HepG2 (cell line): ENCODE measurements around the gene LRRC4C. TPM values are rescaled to one million over a fixed set of nuclear protein-coding genes. Genes with fewer than 3 reads are reported as not detected.

ENCODE experiments used
- ATAC-seq: fragments of 200-7000 bp; cut with Tn5 transposase; 3 replicates; pipeline ENCODE4 v1.9.1; 2020; ENCODE audit warnings: mild to moderate bottlenecking, moderate library complexity
- BruUV-seq: library from RNA; stranded (reverse); fragments of 400-500 nt; replicated peaks from 2 replicates; lab custom pipeline; 2021; lab: Mats Ljungman, UMichigan
- CTCF ChIA-PET: fragments of 300-600 bp; formaldehyde crosslinking; extraction: SDS; loops from one replicate; lab custom pipeline; 2021; ENCODE audit warnings: low total read pairs, inconsistent platforms, low intra/inter-chr PET ratio; lab: Yijun Ruan, JAX
- POLR2A ChIA-PET: fragments of 350-600 bp; sonication (Branson Sonifier 250); formaldehyde crosslinking; loops from one replicate; lab custom pipeline; 2020; ENCODE audit warnings: antibody characterized with exemption, inconsistent platforms; lab: Yijun Ruan, JAX
- DNase-seq: peaks from one replicate; pipeline ENCODE4 v3.0.0-alpha.2; 2015; ENCODE audit warnings: low spot score
- FAIRE-seq: peaks from 3 replicates; lab custom pipeline; 2011; peaks lifted over from hg19 to GRCh38; lab: Jason Lieb, UNC
- H2AFZ ChIP-seq: one replicate; pipeline ENCODE4 v1.6.1; 2011; ENCODE audit warnings: low read length, inconsistent platforms
- H3K27ac ChIP-seq: fragments of 300-600 bp; 3 replicates; pipeline ENCODE4 v1.8.0; 2011; ENCODE audit warnings: mixed run types, mild to moderate bottlenecking, mixed read lengths, low read length, inconsistent platforms; ENCODE audit not compliant: insufficient read depth; ENCODE audit errors: extremely low read length
- H3K27me3 ChIP-seq, 2 experiments: fragments of 200-600 bp in 1 of 2; 2 replicates in 1 of 2; 3 replicates in 1 of 2; pipeline versions ENCODE4 v1.6.0 to v1.8.0; 2011; ENCODE audit warnings: low read length in 2 of 2, mild to moderate bottlenecking in 2 of 2, moderate library complexity in 2 of 2, inconsistent platforms in 1 of 2; ENCODE audit not compliant: insufficient read depth in 2 of 2, control insufficient read depth in 1 of 2
- H3K36me3 ChIP-seq, 2 experiments: fragments of 200-600 bp in 1 of 2; replicated peaks in 1 of 2; 2 replicates in 1 of 2; 3 replicates in 1 of 2; pipeline versions ENCODE4 v1.5.1 to v1.8.0; 2011; ENCODE audit warnings: low read length in 2 of 2, inconsistent platforms in 1 of 2; ENCODE audit not compliant: insufficient read depth in 2 of 2, control insufficient read depth in 1 of 2
- H3K4me1 ChIP-seq: 2 replicates; pipeline ENCODE4 v1.5.1; 2012; ENCODE audit warnings: low read length, inconsistent platforms; ENCODE audit not compliant: insufficient read depth
- H3K4me2 ChIP-seq: 2 replicates; pipeline ENCODE4 v1.6.0; 2011; ENCODE audit warnings: low read depth, low read length, inconsistent platforms
- H3K4me3 ChIP-seq, 3 experiments: fragments of 200-600 bp in 1 of 3; sonication (generic), shearing (Covaris generic) in 1 of 3; replicated peaks in 1 of 3; 2 replicates each; pipeline ENCODE4 v1.5.1; 2011 to 2016; ENCODE audit warnings: low read length in 3 of 3, inconsistent platforms in 2 of 3, low read depth in 2 of 3, mild to moderate bottlenecking in 2 of 3, control low read depth in 1 of 3, mixed read lengths in 1 of 3; ENCODE audit not compliant: insufficient read depth in 1 of 3
- H3K79me2 ChIP-seq: one replicate; pipeline ENCODE4 v1.6.1; 2011; ENCODE audit warnings: low read length, inconsistent platforms; ENCODE audit not compliant: insufficient read depth
- H3K9ac ChIP-seq: 2 replicates; pipeline ENCODE4 v1.6.0; 2011; ENCODE audit warnings: mild to moderate bottlenecking, low read depth, low read length, inconsistent platforms; ENCODE audit not compliant: insufficient read depth
- H3K9me3 ChIP-seq: 2 replicates; pipeline ENCODE4 v1.5.1; 2012; ENCODE audit warnings: mild to moderate bottlenecking, low read length
- H4K20me1 ChIP-seq: 2 replicates; pipeline ENCODE4 v1.6.0; 2011; ENCODE audit warnings: inconsistent platforms, mild to moderate bottlenecking, low read length, moderate library complexity; ENCODE audit not compliant: insufficient read depth
- BHLHE40 ChIP-seq: IDR thresholded peaks from 2 replicates; pipeline ENCODE4 v1.6.1; 2011; ENCODE audit warnings: low read length, improper control_type of control experiment
- FOXM1 ChIP-seq: sonication (generic); formaldehyde crosslinking; IDR thresholded peaks from 2 replicates; pipeline ENCODE4 v1.5.0; 2020; ENCODE audit warnings: missing genetic modification reagents
- PPARG ChIP-seq: conservative IDR thresholded peaks from 2 replicates; pipeline ENCODE4 v1.6.1; 2016; ENCODE audit warnings: missing biosample characterization, missing genetic modification reagents
- SYNCRIP ChIP-seq: fragments of 200-400 bp; formaldehyde crosslinking; IDR thresholded peaks from 2 replicates; pipeline ENCODE4 v1.6.1; 2018; ENCODE audit warnings: mild to moderate bottlenecking, low read depth, low read length; ENCODE audit not compliant: insufficient read depth
- TARDBP ChIP-seq: sonication (generic); formaldehyde crosslinking; IDR thresholded peaks from 2 replicates; pipeline ENCODE4 v1.8.0; 2022; ENCODE audit warnings: mild to moderate bottlenecking, missing genetic modification reagents
- ZMYM2 ChIP-seq: sonication (generic); formaldehyde crosslinking; IDR thresholded peaks from 2 replicates; pipeline ENCODE4 v1.8.0; 2022; ENCODE audit warnings: mild to moderate bottlenecking, missing genetic modification reagents
- ZNF143 ChIP-seq: sonication (generic); formaldehyde crosslinking; IDR thresholded peaks from 2 replicates; pipeline ENCODE4 v1.4.0; 2020; ENCODE audit warnings: missing genetic modification reagents
- ZNF430 ChIP-seq: sonication (generic); formaldehyde crosslinking; IDR thresholded peaks from 2 replicates; pipeline ENCODE4 v1.9.0; 2021; ENCODE audit warnings: mild to moderate bottlenecking, missing genetic modification reagents
- ZNF605 ChIP-seq: sonication (generic); formaldehyde crosslinking; IDR thresholded peaks from 2 replicates; pipeline ENCODE4 v1.8.0; 2022; ENCODE audit warnings: mild to moderate bottlenecking, missing genetic modification reagents
- ZNF607 ChIP-seq: sonication (generic); formaldehyde crosslinking; IDR thresholded peaks from 2 replicates; pipeline ENCODE4 v1.5.1; 2020; ENCODE audit warnings: missing genetic modification reagents, mild to moderate bottlenecking, borderline replicate concordance
- WGBS: methylation state at CpG from one replicate; pipeline ENCODE4 v1.1.6; 2017; ENCODE audit warnings: low lambda C conversion rate; 5-methylcytosine and 5-hydroxymethylcytosine counted together
- in situ Hi-C: cut with HindIII; loops from 2 replicates; pipeline ENCODE4 v1.10.0; 2017; ENCODE audit warnings: low pct_unique_long_range_greater_than_20kb; ENCODE audit not compliant: extremely low pct_ligation_motif_present
- intact Hi-C: fragments of 100-400 bp; cut with micrococcal nuclease; formaldehyde crosslinking; loops from one replicate; pipeline ENCODE4 v1.10.0; 2022; ENCODE audit not compliant: unreplicated experiment
- polyA plus RNA-seq, 8 experiments: library from polyadenylated mRNA; depleted of rRNA in 3 of 8; stranded (reverse) in 7 of 8; unstranded in 1 of 8; fragments of >200 nt; fragmentation: Illumina TruSeq in 4 of 8; extraction: Trizol in 4 of 8; gene quantifications; 2 replicates each; pipeline versions ENCODE4 v1.2.1 to v1.2.3, GENCODE V29; 2011 to 2016; ENCODE audit warnings: low read depth in 4 of 8, missing spikeins in 1 of 8, mixed read lengths in 1 of 8; ENCODE audit not compliant: insufficient read depth in 1 of 8
- total RNA-seq, 5 experiments: library from RNA; depleted of rRNA; stranded (reverse); fragments of >200 nt; fragmentation: Illumina TruSeq; extraction: Trizol; gene quantifications; 2 replicates each; pipeline ENCODE4 v1.2.3, GENCODE V29; 2016; ENCODE audit warnings: low read depth in 1 of 5
- TF ChIP-seq, protein P1 (sequence below): IDR thresholded peaks from 2 replicates; pipeline ENCODE4 v1.6.1; 2016; ENCODE audit warnings: missing compliant biosample characterization, missing genetic modification reagents, borderline replicate concordance
- TF ChIP-seq, protein P2 (sequence below): fragments of 450-650 bp; IDR thresholded peaks from 2 replicates; pipeline ENCODE4 v1.6.1; 2016
- TF ChIP-seq, protein P3 (sequence below): sonication (generic); formaldehyde crosslinking; IDR thresholded peaks from 2 replicates; pipeline ENCODE4 v1.4.0; 2020; ENCODE audit warnings: missing genetic modification reagents, mild to moderate bottlenecking, borderline replicate concordance
- TF ChIP-seq, protein P4 (sequence below): sonication (generic); formaldehyde crosslinking; IDR thresholded peaks from 2 replicates; pipeline ENCODE4 v1.5.1; 2020; ENCODE audit warnings: missing genetic modification reagents, mild to moderate bottlenecking, borderline replicate concordance

Gene LRRC4C
- total and polyA plus RNA-seq, 2 of the 13 experiments (the other 11 are each of a cell fraction or from before 2014, with no cell fraction given), result not detected

DNA sequence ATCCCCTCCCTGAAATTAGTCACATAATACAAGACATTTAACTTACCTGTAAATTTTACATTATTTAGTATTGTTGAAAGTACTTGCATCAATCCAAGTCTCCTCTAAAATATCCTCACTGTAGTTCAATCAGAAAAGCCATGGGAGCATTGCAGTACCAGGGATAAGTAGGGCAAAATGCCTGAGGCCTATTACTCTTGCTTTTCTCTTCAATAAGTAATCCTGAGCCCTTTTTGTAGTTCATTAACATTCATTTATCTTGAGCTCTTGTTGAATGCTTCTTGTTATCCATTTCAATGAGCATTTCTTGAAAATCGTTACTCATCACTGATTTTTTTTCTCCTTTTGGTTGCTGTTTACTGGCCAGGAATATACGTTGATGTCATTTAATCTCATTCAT lies 414.7 kb downstream of the LRRC4C start (continued):
- TF ChIP-seq, protein P1, sequence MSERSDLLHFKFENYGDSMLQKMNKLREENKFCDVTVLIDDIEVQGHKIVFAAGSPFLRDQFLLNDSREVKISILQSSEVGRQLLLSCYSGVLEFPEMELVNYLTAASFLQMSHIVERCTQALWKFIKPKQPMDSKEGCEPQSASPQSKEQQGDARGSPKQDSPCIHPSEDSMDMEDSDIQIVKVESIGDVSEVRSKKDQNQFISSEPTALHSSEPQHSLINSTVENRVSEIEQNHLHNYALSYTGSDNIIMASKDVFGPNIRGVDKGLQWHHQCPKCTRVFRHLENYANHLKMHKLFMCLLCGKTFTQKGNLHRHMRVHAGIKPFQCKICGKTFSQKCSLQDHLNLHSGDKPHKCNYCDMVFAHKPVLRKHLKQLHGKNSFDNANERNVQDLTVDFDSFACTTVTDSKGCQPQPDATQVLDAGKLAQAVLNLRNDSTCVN (CRISPR knock-in tag), result no peak

DNA sequence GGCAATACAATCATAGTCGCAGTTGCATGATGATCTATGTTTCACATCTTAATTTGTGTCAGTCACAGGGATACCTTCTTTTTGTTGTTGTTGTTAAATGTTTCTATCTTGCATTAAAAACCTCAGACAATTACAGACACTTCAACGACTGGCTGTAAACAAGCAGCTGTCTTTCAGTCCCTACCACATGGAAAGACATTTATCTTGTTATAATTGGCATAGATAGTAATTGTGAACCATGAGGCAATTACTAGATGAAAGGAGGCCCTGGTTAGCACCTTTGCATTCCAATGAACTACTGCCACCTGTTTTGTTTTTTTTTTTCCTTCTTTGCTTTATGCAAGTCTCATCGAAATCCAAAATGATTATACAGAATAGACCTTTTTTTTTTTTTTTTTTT lies 416.8 kb downstream of the LRRC4C start:
- no TSS peak for BruUV-seq
- ChIA-PET POLR2A (no interaction called here), CTCF (no interaction called here)
- Histone ChIP-seq H2AFZ (no peak overlapping the region), H3K4me1 (no peaks in the 10 kb centered on the region), H3K79me2 (no peaks in the 10 kb centered on the region), H3K4me3 (no peak overlapping the region), H3K27me3 (no peaks in the 10 kb centered on the region), H3K27ac (no peak overlapping the region), H4K20me1 (no peaks in the 10 kb centered on the region), H3K9ac (no peak overlapping the region), H3K9me3 (peaks cover 62% of the 10 kb centered on the region), H3K4me2 (no peak overlapping the region), H3K36me3 (no peaks in the 10 kb centered on the region)
- intact Hi-C loops (no loop called here), in situ Hi-C loops (no loop called here)
- ATAC-seq, result no peak
- WGBS, result 0% methylated on average over 3 of the region's 3 CpGs
- no peak for FAIRE-seq
- no peak for DNase-seq
- TF ChIP-seq SYNCRIP (no peak), ZNF607 (no peak), TARDBP (CRISPR knock-in tag) (no peak), FOXM1 (CRISPR knock-in tag) (no peak), ZNF605 (no peak), BHLHE40 (no peak), ZNF143 (CRISPR knock-in tag) (no peak), ZMYM2 (CRISPR knock-in tag) (no peak), ZNF430 (CRISPR knock-in tag) (no peak), PPARG (CRISPR knock-in tag) (no peak)
- TF ChIP-seq, protein P2, sequence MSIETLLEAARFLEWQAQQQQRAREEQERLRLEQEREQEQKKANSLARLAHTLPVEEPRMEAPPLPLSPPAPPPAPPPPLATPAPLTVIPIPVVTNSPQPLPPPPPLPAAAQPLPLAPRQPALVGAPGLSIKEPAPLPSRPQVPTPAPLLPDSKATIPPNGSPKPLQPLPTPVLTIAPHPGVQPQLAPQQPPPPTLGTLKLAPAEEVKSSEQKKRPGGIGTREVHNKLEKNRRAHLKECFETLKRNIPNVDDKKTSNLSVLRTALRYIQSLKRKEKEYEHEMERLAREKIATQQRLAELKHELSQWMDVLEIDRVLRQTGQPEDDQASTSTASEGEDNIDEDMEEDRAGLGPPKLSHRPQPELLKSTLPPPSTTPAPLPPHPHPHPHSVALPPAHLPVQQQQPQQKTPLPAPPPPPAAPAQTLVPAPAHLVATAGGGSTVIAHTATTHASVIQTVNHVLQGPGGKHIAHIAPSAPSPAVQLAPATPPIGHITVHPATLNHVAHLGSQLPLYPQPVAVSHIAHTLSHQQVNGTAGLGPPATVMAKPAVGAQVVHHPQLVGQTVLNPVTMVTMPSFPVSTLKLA, result no peak
- TF ChIP-seq, protein P3, sequence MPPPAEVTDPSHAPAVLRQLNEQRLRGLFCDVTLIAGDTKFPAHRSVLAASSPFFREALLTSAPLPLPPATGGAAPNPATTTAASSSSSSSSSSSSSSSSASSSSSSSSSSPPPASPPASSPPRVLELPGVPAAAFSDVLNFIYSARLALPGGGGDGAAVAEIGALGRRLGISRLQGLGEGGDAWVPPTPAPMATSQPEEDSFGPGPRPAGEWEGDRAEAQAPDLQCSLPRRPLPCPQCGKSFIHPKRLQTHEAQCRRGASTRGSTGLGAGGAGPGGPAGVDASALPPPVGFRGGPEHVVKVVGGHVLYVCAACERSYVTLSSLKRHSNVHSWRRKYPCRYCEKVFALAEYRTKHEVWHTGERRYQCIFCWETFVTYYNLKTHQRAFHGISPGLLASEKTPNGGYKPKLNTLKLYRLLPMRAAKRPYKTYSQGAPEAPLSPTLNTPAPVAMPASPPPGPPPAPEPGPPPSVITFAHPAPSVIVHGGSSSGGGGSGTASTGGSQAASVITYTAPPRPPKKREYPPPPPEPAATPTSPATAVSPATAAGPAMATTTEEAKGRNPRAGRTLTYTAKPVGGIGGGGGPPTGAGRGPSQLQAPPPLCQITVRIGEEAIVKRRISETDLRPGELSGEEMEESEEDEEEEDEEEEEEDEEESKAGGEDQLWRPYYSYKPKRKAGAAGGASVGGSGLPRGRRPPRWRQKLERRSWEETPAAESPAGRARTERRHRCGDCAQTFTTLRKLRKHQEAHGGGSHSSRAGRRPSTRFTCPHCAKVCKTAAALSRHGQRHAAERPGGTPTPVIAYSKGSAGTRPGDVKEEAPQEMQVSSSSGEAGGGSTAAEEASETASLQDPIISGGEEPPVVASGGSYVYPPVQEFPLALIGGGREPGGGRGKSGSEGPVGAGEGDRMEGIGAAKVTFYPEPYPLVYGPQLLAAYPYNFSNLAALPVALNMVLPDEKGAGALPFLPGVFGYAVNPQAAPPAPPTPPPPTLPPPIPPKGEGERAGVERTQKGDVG, result no peak
- TF ChIP-seq, protein P4, sequence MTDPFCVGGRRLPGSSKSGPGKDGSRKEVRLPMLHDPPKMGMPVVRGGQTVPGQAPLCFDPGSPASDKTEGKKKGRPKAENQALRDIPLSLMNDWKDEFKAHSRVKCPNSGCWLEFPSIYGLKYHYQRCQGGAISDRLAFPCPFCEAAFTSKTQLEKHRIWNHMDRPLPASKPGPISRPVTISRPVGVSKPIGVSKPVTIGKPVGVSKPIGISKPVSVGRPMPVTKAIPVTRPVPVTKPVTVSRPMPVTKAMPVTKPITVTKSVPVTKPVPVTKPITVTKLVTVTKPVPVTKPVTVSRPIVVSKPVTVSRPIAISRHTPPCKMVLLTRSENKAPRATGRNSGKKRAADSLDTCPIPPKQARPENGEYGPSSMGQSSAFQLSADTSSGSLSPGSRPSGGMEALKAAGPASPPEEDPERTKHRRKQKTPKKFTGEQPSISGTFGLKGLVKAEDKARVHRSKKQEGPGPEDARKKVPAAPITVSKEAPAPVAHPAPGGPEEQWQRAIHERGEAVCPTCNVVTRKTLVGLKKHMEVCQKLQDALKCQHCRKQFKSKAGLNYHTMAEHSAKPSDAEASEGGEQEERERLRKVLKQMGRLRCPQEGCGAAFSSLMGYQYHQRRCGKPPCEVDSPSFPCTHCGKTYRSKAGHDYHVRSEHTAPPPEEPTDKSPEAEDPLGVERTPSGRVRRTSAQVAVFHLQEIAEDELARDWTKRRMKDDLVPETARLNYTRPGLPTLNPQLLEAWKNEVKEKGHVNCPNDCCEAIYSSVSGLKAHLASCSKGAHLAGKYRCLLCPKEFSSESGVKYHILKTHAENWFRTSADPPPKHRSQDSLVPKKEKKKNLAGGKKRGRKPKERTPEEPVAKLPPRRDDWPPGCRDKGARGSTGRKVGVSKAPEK (CRISPR knock-in tag), result no peak
